HAP-1 (cell line): ENCODE data around the gene SOX18.

ENCODE experiments used
- DNase-seq, 2 experiments: peaks; one replicate each; pipeline ENCODE4 v3.0.0-alpha.2; 2016 to 2020; ENCODE audit warnings: low spot score in 2 of 2
- H3K27me3 ChIP-seq: fragments of 250-450 bp; sonication (Bioruptor Pico); 2 replicates; pipeline ENCODE4 v1.5.1; 2020; ENCODE audit warnings: low read depth, mild to moderate bottlenecking, moderate library complexity
- H3K36me3 ChIP-seq: fragments of 250-450 bp; sonication (Bioruptor Pico); replicated peaks from 2 replicates; pipeline ENCODE4 v1.5.1; 2020; ENCODE audit warnings: mild to moderate bottlenecking
- H3K4me1 ChIP-seq: fragments of 250-450 bp; sonication (Bioruptor Pico); 2 replicates; pipeline ENCODE4 v1.5.1; 2020; ENCODE audit warnings: mild to moderate bottlenecking
- H3K4me3 ChIP-seq: fragments of 250-450 bp; sonication (Bioruptor Pico); 2 replicates; pipeline ENCODE4 v1.5.1; 2020; ENCODE audit warnings: mild to moderate bottlenecking, moderate library complexity
- H3K9me3 ChIP-seq: fragments of 250-450 bp; sonication (Bioruptor Pico); 2 replicates; pipeline ENCODE4 v1.5.1; 2020; ENCODE audit warnings: mild to moderate bottlenecking, moderate library complexity
- in situ Hi-C: fragments of 300-500 bp; cut with MboI; formaldehyde crosslinking; loops from 3 replicates; pipeline ENCODE4 v1.14.3; 2020; ENCODE audit warnings: low sequenced_read_pairs, inconsistent platforms, mixed read lengths

Gene SOX18

GRCh38 chr20:64048402-64049044 is 916 bp downstream of the SOX18 start:
- H3K4me1 ChIP-seq: no peaks in the 10 kb centered on the region
- in situ Hi-C loops: no loop called here
- H3K9me3 ChIP-seq: no peaks in the 10 kb centered on the region
- peaks cover 2% of the 10 kb centered on the region; the same call in 1 of the 2 replicates for H3K27me3 ChIP-seq
- DNase-seq: no peak
- H3K36me3 ChIP-seq: no peaks in the 10 kb centered on the region
- H3K4me3 ChIP-seq: peak overlapping the region; percentile 30

- Histone ChIP-seq H3K4me3 (no peak overlapping the region), H3K27me3 (peaks cover 2% of the 10 kb centered on the region; the same call in 1 of the 2 replicates), H3K36me3 (no peaks in the 10 kb centered on the region), H3K9me3 (no peaks in the 10 kb centered on the region), H3K4me1 (no peaks in the 10 kb centered on the region)
- in situ Hi-C loops: no loop called here
- DNase-seq: no peak
Observed at GRCh38 chr20:64047968-64048401, 1.5 kb downstream of the SOX18 start.

GRCh38 chr20:64047046-64047389 is 2.4 kb downstream of the SOX18 start:
- DNase-seq: no peak
- H3K4me3 ChIP-seq: no peak overlapping the region
- no peaks in the 10 kb centered on the region for H3K36me3 ChIP-seq
- H3K9me3 ChIP-seq: no peaks in the 10 kb centered on the region
- in situ Hi-C loops: no loop called here
- peaks cover 4% of the 10 kb centered on the region; the same call in 1 of the 2 replicates for H3K4me1 ChIP-seq
- H3K27me3 ChIP-seq: peaks cover 5% of the 10 kb centered on the region; the same call in 1 of the 2 replicates

DNA sequence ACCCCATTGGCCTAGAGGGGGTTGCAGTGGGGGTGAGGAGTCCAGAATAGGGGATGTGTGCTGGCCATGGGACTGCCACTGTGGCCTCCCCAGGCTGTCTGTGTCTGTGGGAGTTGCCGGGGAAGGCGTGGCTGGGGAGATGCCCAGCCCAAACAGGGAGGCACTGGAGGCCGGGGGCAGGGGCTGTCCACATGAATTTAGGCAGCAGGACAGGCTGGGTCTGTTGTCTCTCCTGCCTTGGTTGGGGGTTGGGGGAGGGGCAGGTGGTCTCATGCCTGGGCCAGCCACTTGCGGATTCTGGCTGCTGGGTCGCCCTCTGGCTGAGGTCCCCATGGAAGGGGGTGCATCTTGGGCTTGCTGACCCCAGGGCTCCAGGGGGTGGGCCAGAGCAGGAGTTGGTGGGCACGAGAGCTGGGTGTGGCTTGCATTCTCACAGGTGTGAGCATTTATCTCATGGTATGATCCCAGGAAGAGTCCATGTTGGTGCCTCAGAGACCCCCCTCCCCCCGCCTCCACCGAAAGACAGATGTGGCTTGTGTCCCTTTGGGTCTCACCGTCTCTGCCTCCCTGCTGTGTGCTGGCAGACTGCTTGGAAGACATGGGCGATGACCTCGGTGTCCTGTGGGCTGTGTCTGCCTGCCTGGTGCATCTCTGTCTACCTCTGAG is 4.0 kb downstream of the SOX18 start:
- H3K4me3 ChIP-seq: no peak overlapping the region
- H3K27me3 ChIP-seq: peaks cover 5% of the 10 kb centered on the region; the same call in 1 of the 2 replicates
- H3K36me3 ChIP-seq: no peaks in the 10 kb centered on the region
- in situ Hi-C loops: no loop called here
- no peak for DNase-seq
- H3K4me1 ChIP-seq: peaks cover 6% of the 10 kb centered on the region; the same call in 1 of the 2 replicates
- H3K9me3 ChIP-seq: no peaks in the 10 kb centered on the region

DNA sequence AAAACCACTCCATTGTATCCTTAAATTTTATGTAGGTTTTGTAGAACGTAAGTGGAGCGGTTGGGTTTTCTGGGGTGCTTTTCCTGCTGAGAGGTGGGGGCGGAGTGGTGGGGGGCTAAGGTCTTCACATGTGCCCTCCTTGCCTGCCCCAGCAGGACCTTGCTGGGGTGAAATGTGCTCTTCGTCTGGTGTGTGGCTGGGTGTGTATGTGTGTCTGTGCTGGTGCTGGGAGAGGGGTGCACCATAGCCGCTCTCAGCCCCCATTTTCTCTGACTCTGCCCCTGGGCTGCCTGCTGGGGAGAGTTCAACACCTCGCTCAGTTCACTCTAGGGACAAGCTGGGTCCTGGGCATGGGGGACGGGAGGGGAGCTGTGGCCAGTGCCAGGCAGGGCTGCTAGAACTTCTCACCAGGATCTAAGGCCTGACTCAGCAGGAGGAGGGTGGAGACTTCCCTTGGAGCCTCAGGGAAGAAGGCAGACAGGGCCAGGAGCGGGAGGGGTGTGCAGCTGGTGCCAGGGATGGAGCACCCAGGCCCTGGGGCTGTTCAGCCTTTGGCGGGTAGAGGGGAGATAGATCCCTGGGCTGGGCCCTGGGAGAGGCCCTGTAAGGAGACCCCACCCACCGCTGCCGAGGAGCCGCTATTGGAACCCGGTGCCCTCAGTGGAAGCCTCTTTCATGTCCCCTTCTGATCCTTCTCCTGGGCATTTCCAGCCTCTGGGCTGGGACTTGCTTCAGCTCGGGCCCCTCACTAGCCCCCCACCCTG is 4.8 kb downstream of the SOX18 start:
- Histone ChIP-seq H3K36me3 (no peaks in the 10 kb centered on the region), H3K27me3 (peaks cover 5% of the 10 kb centered on the region; the same call in 1 of the 2 replicates), H3K4me3 (no peak overlapping the region), H3K9me3 (no peaks in the 10 kb centered on the region), H3K4me1 (peaks cover 6% of the 10 kb centered on the region; the same call in 1 of the 2 replicates)
- in situ Hi-C loops: no loop called here
- no peak for DNase-seq

DNA sequence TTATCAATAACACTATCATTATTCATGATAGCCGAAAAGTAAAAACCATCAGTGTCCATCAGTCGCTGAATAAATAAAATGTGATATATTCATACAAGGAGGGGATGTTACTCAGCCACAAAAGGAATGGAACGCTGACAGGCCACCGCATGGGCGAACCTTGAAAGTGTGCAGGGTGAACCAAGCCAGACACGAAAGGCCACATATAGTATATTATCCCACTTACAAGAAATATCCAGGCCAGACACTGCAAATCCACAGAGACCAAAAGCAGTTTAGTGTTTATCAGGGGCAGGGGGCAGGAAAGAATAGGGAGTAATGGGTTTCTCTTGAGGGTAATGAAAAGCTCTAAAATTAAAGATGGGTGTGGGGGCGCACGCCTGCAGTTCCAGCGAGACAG is 5.7 kb downstream of the SOX18 start:
- in situ Hi-C loops: no loop called here
- H3K4me3 ChIP-seq: no peak overlapping the region
- no peaks in the 10 kb centered on the region for H3K9me3 ChIP-seq
- H3K4me1 ChIP-seq: peaks cover 10% of the 10 kb centered on the region; the same call in 1 of the 2 replicates
- H3K36me3 ChIP-seq: no peaks in the 10 kb centered on the region
- H3K27me3 ChIP-seq: peaks cover 5% of the 10 kb centered on the region; the same call in 1 of the 2 replicates
- DNase-seq: no peak

DNA sequence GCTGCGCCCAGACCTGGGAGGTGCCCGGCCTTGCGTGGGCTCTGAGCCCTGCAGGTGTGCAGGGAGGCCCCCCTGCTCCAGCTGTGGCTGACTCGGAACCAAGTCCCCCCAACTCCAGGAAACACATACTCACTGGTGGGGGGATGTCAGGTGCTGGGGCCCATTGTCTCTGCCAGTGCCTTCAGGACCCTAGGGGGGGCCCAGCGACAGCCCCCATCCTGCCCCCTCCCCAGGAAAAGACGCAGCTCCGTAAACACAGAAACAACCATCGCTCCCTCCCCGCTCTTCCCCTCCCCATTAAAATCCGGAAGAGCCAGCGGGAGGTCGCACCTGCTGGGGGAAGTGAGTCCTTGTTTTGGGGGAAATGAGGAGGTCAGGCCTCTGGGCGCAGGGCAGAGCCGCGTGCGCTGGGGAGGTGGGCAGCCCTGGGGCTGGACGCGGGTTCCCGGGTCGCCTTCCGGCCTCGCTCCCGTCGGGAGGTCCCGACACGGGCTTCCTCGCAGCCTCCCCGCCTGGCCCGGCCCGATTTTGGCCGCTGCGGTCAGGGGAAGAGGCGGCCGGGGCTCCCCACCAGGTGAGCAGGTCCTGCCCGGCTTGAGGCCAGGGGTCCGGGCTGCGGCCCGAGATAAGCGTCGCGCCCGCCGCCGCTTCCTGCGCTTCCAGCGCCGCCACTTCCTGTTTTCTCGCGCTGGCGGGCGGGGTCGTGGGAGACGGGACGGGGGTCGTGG is 7.2 kb downstream of the SOX18 start:
- no peak for DNase-seq
- Histone ChIP-seq H3K36me3 (no peaks in the 10 kb centered on the region), H3K9me3 (no peaks in the 10 kb centered on the region), H3K4me3 (peak overlapping the region; percentile 35), H3K27me3 (peaks cover 2% of the 10 kb centered on the region; the same call in 1 of the 2 replicates), H3K4me1 (peaks cover 10% of the 10 kb centered on the region; the same call in 1 of the 2 replicates)
- in situ Hi-C loops: no loop called here

GRCh38 chr20:64041781-64042053 is 7.7 kb downstream of the SOX18 start:
- H3K36me3 ChIP-seq: no peaks in the 10 kb centered on the region
- peaks cover 10% of the 10 kb centered on the region; the same call in 1 of the 2 replicates for H3K4me1 ChIP-seq
- H3K27me3 ChIP-seq: 0 out of 2 replicates have a peak, but pooled peaks cover 2% of the 10 kb centered on the region
- peak overlapping the region; percentile 35 for H3K4me3 ChIP-seq
- in situ Hi-C loops: no loop called here
- no peak for DNase-seq
- H3K9me3 ChIP-seq: no peaks in the 10 kb centered on the region

GRCh38 chr20:64041040-64041780 is 8.2 kb downstream of the SOX18 start:
- in situ Hi-C loops: no loop called here
- DNase-seq: no peak
- Histone ChIP-seq H3K36me3 (no peaks in the 10 kb centered on the region), H3K9me3 (no peaks in the 10 kb centered on the region), H3K27me3 (0 out of 2 replicates have a peak, but pooled peaks cover 2% of the 10 kb centered on the region), H3K4me1 (peaks cover 10% of the 10 kb centered on the region; the same call in 1 of the 2 replicates), H3K4me3 (no peak overlapping the region; the same call in 1 of the 2 replicates)

- Histone ChIP-seq H3K27me3 (0 out of 2 replicates have a peak, but pooled peaks cover 2% of the 10 kb centered on the region), H3K4me1 (peaks cover 10% of the 10 kb centered on the region; the same call in 1 of the 2 replicates), H3K9me3 (no peaks in the 10 kb centered on the region)
Observed at GRCh38 chr20:64040231-64041039, 9.0 kb downstream of the SOX18 start.

DNA sequence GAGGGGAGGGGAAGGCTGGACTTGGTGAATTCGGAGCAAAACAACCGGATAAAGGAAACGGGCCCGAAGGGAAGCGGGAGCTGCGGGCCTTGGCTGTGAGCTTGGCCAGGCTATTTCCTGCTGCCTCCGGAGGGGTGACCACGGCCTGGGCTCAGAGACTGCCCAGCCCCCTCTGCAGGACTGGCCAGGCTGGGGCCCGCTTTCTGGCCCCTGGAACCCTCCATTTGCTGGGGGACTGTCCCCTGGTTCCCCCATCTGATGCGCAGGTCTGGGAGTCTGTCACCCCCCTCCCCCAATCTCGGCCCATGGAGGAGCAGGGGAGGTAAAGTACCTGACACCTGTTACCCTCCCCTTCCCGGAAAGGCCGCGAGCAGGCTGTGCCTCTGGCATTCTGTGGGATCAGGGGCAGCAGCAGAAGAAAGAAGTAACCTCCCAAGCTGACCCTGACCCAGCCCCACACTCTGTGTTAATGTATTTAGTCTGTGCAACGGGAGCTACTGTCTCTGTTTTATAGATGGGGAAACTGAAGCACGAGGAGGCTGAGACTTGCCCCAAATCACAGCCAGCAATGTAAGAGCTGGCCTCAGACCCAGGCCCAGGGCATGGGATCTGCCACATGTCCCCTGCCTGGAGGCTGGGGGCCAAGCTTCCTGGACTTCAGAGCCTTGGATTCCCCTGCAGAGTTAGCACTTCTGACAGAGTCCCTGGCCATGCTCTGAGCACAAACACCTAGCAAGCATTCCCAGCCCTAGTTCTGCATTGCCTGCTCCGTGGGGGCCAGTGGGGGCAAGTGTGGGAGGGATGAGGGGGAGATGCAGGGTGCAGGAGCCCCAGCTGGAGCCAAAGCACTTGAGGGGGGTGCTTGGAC is 9.9 kb downstream of the SOX18 start:
- in situ Hi-C loops: no loop called here
- H3K36me3 ChIP-seq: no peaks in the 10 kb centered on the region; the same call in 1 of the 2 replicates
- H3K4me3 ChIP-seq: peak overlapping the region; percentile 38
- H3K27me3 ChIP-seq: 0 out of 2 replicates have a peak, but pooled peaks cover 2% of the 10 kb centered on the region
- H3K9me3 ChIP-seq: no peaks in the 10 kb centered on the region
- H3K4me1 ChIP-seq: peaks cover 10% of the 10 kb centered on the region; the same call in 1 of the 2 replicates
- DNase-seq: no peak

More at GRCh38 chr20:64040231-64041039, 9.0 kb downstream of the SOX18 start:
- H3K36me3 ChIP-seq: no peaks in the 10 kb centered on the region
- no peak for DNase-seq
- no peak overlapping the region for H3K4me3 ChIP-seq
- in situ Hi-C loops: no loop called here
